ENCODE measurements around the gene MAGEH1.
"Not testable (repeated sequence)": the region's sequence is repeated elsewhere in the genome, so short reads cannot be mapped to it uniquely, and the experiment has no call there.

Gene MAGEH1

DNA sequence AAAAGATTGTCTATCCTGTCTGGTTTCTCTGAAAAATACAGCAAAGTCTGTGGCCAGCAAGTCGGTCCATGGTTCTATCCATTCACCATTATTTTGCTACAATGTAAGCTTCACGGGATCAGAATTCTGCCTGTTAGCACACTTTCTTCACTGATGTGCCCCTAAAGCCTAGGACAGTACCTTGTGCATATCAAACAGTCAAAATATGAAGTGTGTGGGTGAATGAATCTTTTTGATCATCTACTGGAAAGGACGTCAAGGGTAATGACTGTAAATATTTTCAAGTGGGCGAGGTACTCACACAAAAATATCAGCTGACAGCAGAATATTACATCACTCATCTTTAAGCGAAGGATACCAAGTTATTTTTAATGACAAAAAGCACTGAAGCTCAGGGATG lies 13.2 kb downstream of the MAGEH1 start:
- H3K27me3 ChIP-seq (ENCODE audit: control insufficient read depth in 1 of 2, insufficient read depth in 2 of 2, low read length in 2 of 2); H3K4me1 ChIP-seq (ENCODE audit: control insufficient read depth, insufficient read depth, low read length); H3K27ac ChIP-seq (ENCODE audit: low read length); H3K36me3 ChIP-seq (ENCODE audit: control insufficient read depth in 2 of 2, insufficient read depth in 2 of 2, low read length in 2 of 2); H3K4me3 ChIP-seq (ENCODE audit: low read length in 2 of 2); H3K9me3 ChIP-seq (ENCODE audit: control insufficient read depth in 2 of 2, low read length in 2 of 2); H3K9ac ChIP-seq (ENCODE audit: low read length in 2 of 2): not testable (repeated sequence)

DNA sequence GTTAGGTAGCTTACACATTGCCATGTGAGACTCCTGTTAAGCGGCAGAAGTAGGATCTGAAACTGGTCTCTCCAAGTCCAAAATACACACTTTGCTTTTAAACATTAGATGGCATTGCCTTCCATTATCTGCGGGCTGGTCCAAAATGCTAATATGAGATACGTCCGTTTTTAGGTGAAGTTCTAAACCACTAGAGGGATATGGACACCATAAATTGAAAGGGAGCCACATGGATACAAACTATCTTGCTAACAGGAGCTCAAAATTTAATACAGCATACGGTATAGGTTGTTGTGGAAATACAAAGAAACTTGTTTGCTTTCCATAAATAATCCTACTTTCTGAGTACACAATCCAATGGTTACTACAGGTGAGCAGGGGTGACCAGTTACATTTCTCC lies 13.9 kb downstream of the MAGEH1 start:
- not testable (repeated sequence) for H3K36me3 ChIP-seq (ENCODE audit: control insufficient read depth in 2 of 2, insufficient read depth in 2 of 2, low read length in 2 of 2); H3K27me3 ChIP-seq (ENCODE audit: control insufficient read depth in 1 of 2, insufficient read depth in 2 of 2, low read length in 2 of 2); H3K9ac ChIP-seq (ENCODE audit: low read length in 2 of 2); H3K27ac ChIP-seq (ENCODE audit: low read length); H3K4me3 ChIP-seq (ENCODE audit: low read length in 2 of 2); H3K9me3 ChIP-seq (ENCODE audit: control insufficient read depth in 2 of 2, low read length in 2 of 2); H3K4me1 ChIP-seq (ENCODE audit: control insufficient read depth, insufficient read depth, low read length)

DNA sequence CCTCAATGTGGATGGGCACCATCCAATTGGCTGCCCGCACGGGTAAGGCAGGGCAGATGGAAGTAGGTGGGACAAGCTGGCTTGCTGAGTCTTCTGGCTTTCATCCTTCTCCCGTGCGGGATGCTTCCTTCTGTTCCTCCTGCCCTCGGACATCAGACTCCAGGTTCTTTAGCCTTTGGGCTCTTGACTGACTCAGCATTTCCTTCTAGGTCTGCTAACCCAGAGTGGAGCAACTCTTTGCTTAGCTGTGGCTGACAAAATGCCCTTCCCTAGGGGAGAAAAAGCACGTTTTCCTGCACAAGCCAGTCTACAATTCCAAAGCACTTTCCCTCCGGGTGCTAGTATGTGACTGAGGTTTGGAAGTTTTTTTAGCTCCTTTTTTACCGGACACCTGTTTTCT lies 28.0 kb downstream of the MAGEH1 start:
- not testable (repeated sequence) for H3K27me3 ChIP-seq (ENCODE audit: control insufficient read depth in 1 of 2, insufficient read depth in 2 of 2, low read length in 2 of 2); H3K9me3 ChIP-seq (ENCODE audit: control insufficient read depth in 2 of 2, low read length in 2 of 2); H3K27ac ChIP-seq (ENCODE audit: low read length); H3K36me3 ChIP-seq (ENCODE audit: control insufficient read depth in 2 of 2, insufficient read depth in 2 of 2, low read length in 2 of 2); H3K4me3 ChIP-seq (ENCODE audit: low read length in 2 of 2); H3K9ac ChIP-seq (ENCODE audit: low read length in 2 of 2); H3K4me1 ChIP-seq (ENCODE audit: control insufficient read depth, insufficient read depth, low read length)

DNA sequence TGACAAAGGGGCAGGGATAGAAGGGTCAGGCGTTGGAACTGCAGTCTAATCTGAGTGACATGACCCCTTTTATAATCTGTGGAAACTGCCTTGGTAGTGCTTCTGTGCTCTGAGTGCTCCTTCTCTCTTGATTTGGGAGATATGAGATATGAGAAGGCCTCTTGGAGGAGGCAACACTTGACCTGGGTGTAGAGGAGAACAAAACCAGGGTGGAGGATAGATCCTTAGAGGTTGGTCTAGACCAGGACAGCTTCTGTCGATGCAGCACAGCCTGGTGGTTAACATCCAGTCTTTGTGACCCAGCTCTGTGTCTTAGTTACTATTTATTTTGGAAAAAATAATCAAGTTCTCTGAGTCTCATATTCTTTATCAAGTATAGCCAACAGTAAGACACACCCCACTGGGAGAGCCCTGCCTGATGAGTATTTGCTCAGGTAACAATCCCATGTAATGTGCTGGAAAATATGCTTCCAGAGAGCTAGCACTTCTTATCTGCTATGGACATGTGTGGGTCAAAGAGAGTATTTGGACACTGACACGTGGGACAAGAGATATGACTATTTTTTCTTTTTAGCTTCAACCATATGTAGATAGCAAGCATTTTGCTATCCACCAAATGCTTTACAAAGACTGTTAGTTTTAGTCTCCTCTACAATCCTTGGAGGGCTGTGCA lies 28.6 kb downstream of the MAGEH1 start:
- Histone ChIP-seq H3K4me1 (ENCODE audit: control insufficient read depth, insufficient read depth, low read length) (no peaks in the 10 kb centered on the region), H3K4me3 (ENCODE audit: low read length in 2 of 2) (no peak overlapping the region), H3K27me3 (ENCODE audit: control insufficient read depth in 1 of 2, insufficient read depth in 2 of 2, low read length in 2 of 2) (peaks cover 0 to 2% of the 10 kb centered on the region in 2 donors), H3K36me3 (ENCODE audit: control insufficient read depth in 2 of 2, insufficient read depth in 2 of 2, low read length in 2 of 2) (no peaks in the 10 kb centered on the region), H3K9me3 (ENCODE audit: control insufficient read depth in 2 of 2, low read length in 2 of 2) (no peaks in the 10 kb centered on the region), H3K9ac (ENCODE audit: low read length in 2 of 2) (no peak overlapping the region), H3K27ac (ENCODE audit: low read length) (no peak overlapping the region)

GRCh38 chrX:55484948-55485347 lies 33.0 kb downstream of the MAGEH1 start:
- H3K27me3 ChIP-seq (ENCODE audit: control insufficient read depth in 1 of 2, insufficient read depth in 2 of 2, low read length in 2 of 2): peaks cover 0 to 4% of the 10 kb centered on the region in 2 donors
- H3K36me3 ChIP-seq (ENCODE audit: control insufficient read depth in 2 of 2, insufficient read depth in 2 of 2, low read length in 2 of 2): no peaks in the 10 kb centered on the region
- H3K9ac ChIP-seq (ENCODE audit: low read length in 2 of 2): no peak overlapping the region
- H3K4me3 ChIP-seq (ENCODE audit: low read length in 2 of 2): no peak overlapping the region
- H3K9me3 ChIP-seq (ENCODE audit: control insufficient read depth in 2 of 2, low read length in 2 of 2): no peaks in the 10 kb centered on the region
- no peak overlapping the region for H3K27ac ChIP-seq (ENCODE audit: low read length)
- peaks cover 5% of the 10 kb centered on the region for H3K4me1 ChIP-seq (ENCODE audit: control insufficient read depth, insufficient read depth, low read length)

GRCh38 chrX:55486736-55487135 lies 34.8 kb downstream of the MAGEH1 start:
- Histone ChIP-seq H3K27ac (ENCODE audit: low read length) (peak overlapping the region; percentile 58), H3K4me1 (ENCODE audit: control insufficient read depth, insufficient read depth, low read length) (peaks cover 13% of the 10 kb centered on the region), H3K9ac (ENCODE audit: low read length in 2 of 2) (no peak overlapping the region), H3K4me3 (ENCODE audit: low read length in 2 of 2) (no peak overlapping the region), H3K27me3 (ENCODE audit: control insufficient read depth in 1 of 2, insufficient read depth in 2 of 2, low read length in 2 of 2) (peaks cover 0 to 11% of the 10 kb centered on the region in 2 donors), H3K36me3 (ENCODE audit: control insufficient read depth in 2 of 2, insufficient read depth in 2 of 2, low read length in 2 of 2) (no peaks in the 10 kb centered on the region), H3K9me3 (ENCODE audit: control insufficient read depth in 2 of 2, low read length in 2 of 2) (no peaks in the 10 kb centered on the region)

GRCh38 chrX:55487143-55487542 lies 35.2 kb downstream of the MAGEH1 start:
- Histone ChIP-seq H3K27ac (ENCODE audit: low read length) (peak overlapping the region; percentile 58), H3K9ac (ENCODE audit: low read length in 2 of 2) (no peak overlapping the region), H3K4me3 (ENCODE audit: low read length in 2 of 2) (no peak overlapping the region), H3K4me1 (ENCODE audit: control insufficient read depth, insufficient read depth, low read length) (peaks cover 13% of the 10 kb centered on the region), H3K27me3 (ENCODE audit: control insufficient read depth in 1 of 2, insufficient read depth in 2 of 2, low read length in 2 of 2) (peaks cover 0 to 15% of the 10 kb centered on the region in 2 donors), H3K36me3 (ENCODE audit: control insufficient read depth in 2 of 2, insufficient read depth in 2 of 2, low read length in 2 of 2) (no peaks in the 10 kb centered on the region), H3K9me3 (ENCODE audit: control insufficient read depth in 2 of 2, low read length in 2 of 2) (no peaks in the 10 kb centered on the region)

DNA sequence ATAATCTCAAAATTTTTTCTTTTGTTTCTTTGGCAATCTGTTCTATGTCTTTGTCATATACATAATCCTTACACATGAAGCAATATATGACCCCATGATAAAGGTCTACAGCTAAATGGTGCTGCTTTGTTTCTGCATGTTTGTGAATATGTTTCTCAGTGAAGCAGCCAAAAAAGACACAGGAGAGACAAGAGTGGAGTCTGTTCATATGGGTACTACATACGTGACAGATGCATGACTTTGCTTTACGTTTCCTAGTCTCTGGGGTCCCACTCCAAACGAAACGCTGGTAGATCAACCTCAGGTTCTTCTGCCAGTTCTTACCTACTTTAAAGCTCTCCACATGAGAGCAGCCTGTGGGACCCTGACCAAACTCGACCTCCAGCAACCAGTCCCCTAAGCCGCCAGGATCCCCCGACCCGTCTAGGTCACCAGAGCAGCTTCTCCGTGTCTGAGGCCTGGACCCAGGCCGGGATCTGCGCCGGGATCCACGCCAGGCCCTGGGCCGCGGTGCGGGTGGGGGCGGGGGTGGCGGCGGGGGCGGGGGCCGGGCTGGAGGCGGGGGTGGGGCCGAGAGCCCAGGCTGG lies 36.2 kb downstream of the MAGEH1 start:
- Histone ChIP-seq H3K27me3 (ENCODE audit: control insufficient read depth in 1 of 2, insufficient read depth in 2 of 2, low read length in 2 of 2) (peaks cover 0 to 16% of the 10 kb centered on the region in 2 donors), H3K27ac (ENCODE audit: low read length) (peak overlapping the region; percentile 58), H3K4me3 (ENCODE audit: low read length in 2 of 2) (peak overlapping the region; percentile 44 to 81), H3K9ac (ENCODE audit: low read length in 2 of 2) (peak overlapping the region; percentile 55 to 57), H3K9me3 (ENCODE audit: control insufficient read depth in 2 of 2, low read length in 2 of 2) (no peaks in the 10 kb centered on the region), H3K4me1 (ENCODE audit: control insufficient read depth, insufficient read depth, low read length) (peaks cover 13% of the 10 kb centered on the region), H3K36me3 (ENCODE audit: control insufficient read depth in 2 of 2, insufficient read depth in 2 of 2, low read length in 2 of 2) (no peaks in the 10 kb centered on the region)

DNA sequence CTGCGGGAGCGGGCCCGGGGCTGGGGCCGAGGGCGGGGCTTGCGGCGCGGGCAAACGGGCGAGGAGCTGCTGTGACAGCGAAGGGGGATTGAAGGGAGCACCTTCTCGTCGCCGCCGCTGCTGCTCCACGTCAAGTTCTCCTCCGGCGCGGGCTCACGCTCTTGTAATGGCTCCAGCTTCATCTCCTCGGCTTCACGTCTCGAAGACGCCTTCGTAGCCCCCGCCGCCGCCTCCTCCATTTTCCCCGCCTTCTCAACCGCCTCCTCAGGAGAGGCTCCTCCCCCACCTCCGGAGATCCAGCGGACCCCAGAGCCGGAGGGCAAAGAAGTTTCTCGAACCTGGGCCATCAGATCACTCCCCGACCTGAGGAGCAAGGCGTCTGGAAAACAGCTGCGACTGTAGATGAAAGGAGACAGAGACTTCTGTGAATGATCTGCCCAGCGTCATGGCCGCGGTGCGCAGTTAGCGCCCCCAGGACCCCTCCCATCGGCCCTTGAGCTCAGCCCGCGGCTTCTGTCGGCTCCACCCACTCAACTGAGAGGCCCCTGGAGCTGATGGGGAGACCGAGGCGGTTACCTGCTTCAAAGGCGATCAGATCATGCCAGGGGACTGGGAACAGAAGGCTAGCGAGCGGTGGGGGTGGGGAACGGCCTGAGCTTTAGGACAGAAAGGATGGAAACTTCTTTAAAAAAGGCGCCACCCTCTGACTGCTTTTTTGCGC lies 36.8 kb downstream of the MAGEH1 start:
- Histone ChIP-seq H3K9ac (ENCODE audit: low read length in 2 of 2) (peak overlapping the region; percentile 91 to 93), H3K4me1 (ENCODE audit: control insufficient read depth, insufficient read depth, low read length) (peaks cover 13% of the 10 kb centered on the region), H3K36me3 (ENCODE audit: control insufficient read depth in 2 of 2, insufficient read depth in 2 of 2, low read length in 2 of 2) (no peaks in the 10 kb centered on the region), H3K4me3 (ENCODE audit: low read length in 2 of 2) (peak overlapping the region; percentile 78 to 81), H3K27me3 (ENCODE audit: control insufficient read depth in 1 of 2, insufficient read depth in 2 of 2, low read length in 2 of 2) (peaks cover 0 to 16% of the 10 kb centered on the region in 2 donors), H3K9me3 (ENCODE audit: control insufficient read depth in 2 of 2, low read length in 2 of 2) (no peaks in the 10 kb centered on the region), H3K27ac (ENCODE audit: low read length) (peak overlapping the region; percentile 96)

- Histone ChIP-seq H3K9me3 (ENCODE audit: control insufficient read depth in 2 of 2, low read length in 2 of 2) (no peaks in the 10 kb centered on the region), H3K36me3 (ENCODE audit: control insufficient read depth in 2 of 2, insufficient read depth in 2 of 2, low read length in 2 of 2) (no peaks in the 10 kb centered on the region), H3K4me1 (ENCODE audit: control insufficient read depth, insufficient read depth, low read length) (peaks cover 13% of the 10 kb centered on the region), H3K4me3 (ENCODE audit: low read length in 2 of 2) (peak within 1 kb of the TSS; percentile 78 to 81), H3K27ac (ENCODE audit: low read length) (peak within 1 kb of the TSS; percentile 96), H3K27me3 (ENCODE audit: control insufficient read depth in 1 of 2, insufficient read depth in 2 of 2, low read length in 2 of 2) (peaks cover 0 to 13% of the 10 kb centered on the region in 2 donors), H3K9ac (ENCODE audit: low read length in 2 of 2) (peak within 1 kb of the TSS; percentile 91 to 93)
These were observed 37.5 kb downstream of the MAGEH1 start, which contains the start of gene USP51 for GRCh38 chrX:55489314-55490009. Gene USP51 (minus strand): TSS chrX:55489848. CDS start chrX:55488939, 909 bp downstream.
